ENCODE measurements around the gene TSC22D1.

TSC22D1 gene

DNA sequence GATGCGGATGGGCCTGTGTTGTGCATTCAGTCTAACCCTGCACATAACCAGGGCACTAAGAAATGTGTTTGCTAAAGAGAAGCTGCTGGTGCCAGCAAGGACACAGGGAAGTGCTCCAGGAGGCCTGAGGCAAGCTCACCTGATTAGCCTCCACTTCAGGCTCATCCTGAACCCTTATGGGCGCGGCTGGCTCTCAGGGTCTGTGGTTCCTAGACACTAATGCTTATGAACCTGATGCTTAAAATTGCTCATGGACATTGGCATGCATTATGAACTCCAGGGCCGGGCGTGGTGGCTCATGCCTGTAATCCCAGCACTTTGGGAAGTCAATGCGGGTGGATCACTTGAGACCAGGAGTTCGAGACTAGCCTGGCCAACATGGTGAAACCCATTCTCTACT is 168.2 kb downstream of the TSC22D1 start:
- Histone ChIP-seq H3K9me3 (ENCODE audit: low read length) (no peaks in the 10 kb centered on the region), H2AFZ (ENCODE audit: low read depth, low read length) (no peak overlapping the region), H3K4me1 (ENCODE audit: insufficient read depth, low read length) (peaks cover 25% of the 10 kb centered on the region), H3K36me3 (ENCODE audit: insufficient read depth, low read length) (no peaks in the 10 kb centered on the region), H3K4me3 (ENCODE audit: low read length) (no peak overlapping the region), H3K27me3 (ENCODE audit: insufficient read depth, low read length) (no peaks in the 10 kb centered on the region)

DNA sequence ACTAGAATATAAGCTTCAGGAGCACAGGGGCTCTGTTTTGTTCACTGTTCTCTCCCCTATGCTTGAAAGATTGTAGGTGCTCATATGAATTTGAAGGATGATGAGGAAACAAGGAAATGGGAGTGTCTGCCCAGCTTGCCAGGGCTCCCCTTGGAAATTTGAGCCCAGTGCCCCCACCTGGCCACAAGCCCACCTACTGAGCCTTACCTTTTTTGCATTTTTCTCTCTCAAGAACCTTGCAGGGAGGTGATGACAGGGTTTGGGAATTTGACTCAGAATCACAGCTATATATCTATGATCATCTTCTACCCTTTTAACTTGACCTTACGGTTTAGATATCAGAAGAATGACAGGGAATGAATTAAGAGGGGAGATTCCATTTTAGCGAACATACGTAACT is 168.8 kb downstream of the TSC22D1 start:
- Histone ChIP-seq H3K4me3 (ENCODE audit: low read length) (no peak overlapping the region), H2AFZ (ENCODE audit: low read depth, low read length) (no peak overlapping the region), H3K9me3 (ENCODE audit: low read length) (no peaks in the 10 kb centered on the region), H3K36me3 (ENCODE audit: insufficient read depth, low read length) (no peaks in the 10 kb centered on the region), H3K27me3 (ENCODE audit: insufficient read depth, low read length) (no peaks in the 10 kb centered on the region), H3K4me1 (ENCODE audit: insufficient read depth, low read length) (peaks cover 25% of the 10 kb centered on the region)

DNA sequence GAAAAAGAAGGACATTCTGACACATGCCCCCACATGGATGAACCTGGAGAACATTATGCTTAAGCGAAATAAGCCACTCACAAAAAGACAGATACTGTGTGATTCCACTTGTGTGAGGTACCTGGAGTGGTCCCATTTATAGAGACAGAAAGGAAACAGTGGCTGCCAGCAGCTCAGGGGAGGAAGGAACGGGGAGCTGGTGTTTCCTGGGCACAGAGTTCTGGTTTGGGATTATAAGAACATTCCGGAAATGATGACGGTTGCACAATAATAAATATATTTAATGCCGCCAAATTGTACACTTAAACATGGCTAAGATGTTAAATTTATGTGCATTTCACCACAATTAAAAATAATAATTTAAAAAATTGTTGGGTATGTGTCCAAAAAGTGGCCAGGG is 169.5 kb downstream of the TSC22D1 start:
- H3K9me3 ChIP-seq (ENCODE audit: low read length): no peaks in the 10 kb centered on the region
- peaks cover 25% of the 10 kb centered on the region for H3K4me1 ChIP-seq (ENCODE audit: insufficient read depth, low read length)
- no peaks in the 10 kb centered on the region for H3K36me3 ChIP-seq (ENCODE audit: insufficient read depth, low read length)
- H2AFZ ChIP-seq (ENCODE audit: low read depth, low read length): no peak overlapping the region
- no peak overlapping the region for H3K4me3 ChIP-seq (ENCODE audit: low read length)
- H3K27me3 ChIP-seq (ENCODE audit: insufficient read depth, low read length): no peaks in the 10 kb centered on the region

DNA sequence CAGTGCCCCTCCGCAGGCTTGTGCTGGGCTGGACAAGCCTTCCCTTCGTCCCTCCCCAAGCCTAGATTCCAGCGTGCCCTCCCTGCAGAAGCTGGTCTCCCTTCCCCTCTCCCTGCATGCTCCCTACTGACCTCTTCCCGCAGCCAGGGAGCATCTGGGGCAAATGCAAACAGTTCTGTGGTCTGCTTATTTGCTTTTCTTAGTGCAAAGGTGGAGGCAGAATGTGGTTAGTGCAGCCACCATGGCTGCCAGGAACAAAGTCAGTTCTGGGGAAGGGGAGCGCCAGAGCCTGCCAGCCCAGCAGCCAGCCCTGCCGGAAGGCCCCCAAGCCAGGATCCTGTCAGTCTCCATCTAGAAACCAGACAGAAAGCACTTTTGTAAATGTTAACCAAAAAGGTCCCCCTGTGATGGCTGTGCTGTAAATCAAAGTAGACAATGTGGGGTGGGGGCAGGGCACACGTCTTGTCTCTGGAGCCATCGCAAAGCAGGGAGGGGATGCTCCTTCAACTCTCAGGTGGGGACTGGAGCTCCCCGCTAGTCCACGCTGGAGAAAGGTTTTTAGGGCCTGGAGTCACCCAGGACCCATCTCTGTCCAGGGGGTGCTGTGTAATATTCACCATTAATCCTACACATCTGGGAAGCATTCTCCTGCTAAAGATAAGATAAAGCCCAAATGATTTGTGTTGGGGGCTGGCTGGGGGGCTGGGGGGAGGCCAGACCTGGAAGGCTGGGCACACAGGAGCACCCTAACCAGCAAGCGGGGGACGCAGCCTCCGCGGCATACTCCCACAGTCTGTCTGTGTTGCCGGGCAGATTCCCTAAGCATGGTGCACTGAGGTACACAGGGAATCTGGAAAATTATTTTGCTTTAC is 171.6 kb downstream of the TSC22D1 start:
- no peak overlapping the region for H3K4me3 ChIP-seq (ENCODE audit: low read length)
- H3K4me1 ChIP-seq (ENCODE audit: insufficient read depth, low read length): peaks cover 25% of the 10 kb centered on the region
- no peaks in the 10 kb centered on the region for H3K36me3 ChIP-seq (ENCODE audit: insufficient read depth, low read length)
- peak overlapping the region; percentile 59 for H2AFZ ChIP-seq (ENCODE audit: low read depth, low read length)
- no peaks in the 10 kb centered on the region for H3K9me3 ChIP-seq (ENCODE audit: low read length)
- H3K27me3 ChIP-seq (ENCODE audit: insufficient read depth, low read length): no peaks in the 10 kb centered on the region

DNA sequence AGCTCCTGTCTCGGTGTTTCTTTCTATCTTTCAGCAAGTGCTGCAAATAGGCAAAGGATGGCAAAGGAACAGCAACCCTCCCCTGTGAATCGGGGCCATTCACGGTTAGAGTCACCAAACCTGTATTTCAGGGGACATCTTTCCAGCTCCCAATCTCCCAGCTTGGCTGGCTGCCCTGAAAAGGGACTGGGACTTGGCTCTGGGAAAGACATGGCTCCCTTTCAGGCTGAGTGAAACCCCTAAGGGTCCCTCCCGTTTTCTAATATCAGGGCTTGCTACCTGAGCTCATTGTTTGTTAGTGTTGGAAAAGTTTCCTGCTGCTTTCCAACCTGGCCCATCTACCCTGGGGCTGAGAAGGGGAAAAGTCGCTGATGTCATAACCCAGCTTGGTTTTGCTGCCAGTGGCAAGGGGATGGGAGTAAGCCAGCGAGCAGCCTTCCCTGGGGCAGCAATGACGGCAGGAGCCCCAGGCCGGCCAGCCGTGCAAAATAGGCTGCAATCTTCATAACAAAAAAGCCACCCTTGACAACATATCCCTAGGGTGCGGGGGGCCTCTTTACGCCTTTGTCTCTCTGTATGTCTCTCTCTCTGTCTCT is 172.6 kb downstream of the TSC22D1 start:
- Histone ChIP-seq H3K4me1 (ENCODE audit: insufficient read depth, low read length) (peaks cover 25% of the 10 kb centered on the region), H3K27me3 (ENCODE audit: insufficient read depth, low read length) (no peaks in the 10 kb centered on the region), H3K9me3 (ENCODE audit: low read length) (no peaks in the 10 kb centered on the region), H3K4me3 (ENCODE audit: low read length) (no peak overlapping the region), H3K36me3 (ENCODE audit: insufficient read depth, low read length) (no peaks in the 10 kb centered on the region), H2AFZ (ENCODE audit: low read depth, low read length) (no peak overlapping the region)

DNA sequence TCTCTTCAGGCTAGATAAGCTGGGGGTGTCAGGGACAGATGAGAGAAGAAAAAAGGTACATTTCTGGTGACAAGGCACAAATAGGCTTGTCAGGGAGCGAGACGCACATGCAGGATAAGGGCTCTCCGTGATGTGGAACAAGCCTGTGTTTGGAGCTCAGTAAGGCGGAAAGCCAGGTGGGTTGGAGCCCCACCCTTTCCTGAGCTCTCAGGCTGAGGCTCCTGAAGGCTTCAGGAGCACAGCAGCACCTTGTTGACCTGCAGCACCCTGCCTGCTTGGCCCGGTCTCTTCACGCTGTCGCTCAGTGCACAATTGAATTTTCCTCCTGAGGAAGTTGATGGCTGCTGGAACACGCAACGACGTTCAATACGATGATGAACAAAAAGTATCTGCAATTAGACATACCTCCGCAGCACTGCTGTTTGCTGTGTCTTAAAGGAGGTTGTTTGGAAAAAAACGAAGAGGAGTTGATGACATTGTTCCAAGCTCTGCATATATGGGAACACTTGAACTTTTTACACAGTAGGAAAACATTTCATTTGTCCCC is 173.2 kb downstream of the TSC22D1 start:
- Histone ChIP-seq H3K27me3 (ENCODE audit: insufficient read depth, low read length) (no peaks in the 10 kb centered on the region), H3K9me3 (ENCODE audit: low read length) (no peaks in the 10 kb centered on the region), H3K36me3 (ENCODE audit: insufficient read depth, low read length) (no peaks in the 10 kb centered on the region), H2AFZ (ENCODE audit: low read depth, low read length) (no peak overlapping the region), H3K4me1 (ENCODE audit: insufficient read depth, low read length) (peaks cover 25% of the 10 kb centered on the region), H3K4me3 (ENCODE audit: low read length) (no peak overlapping the region)

DNA sequence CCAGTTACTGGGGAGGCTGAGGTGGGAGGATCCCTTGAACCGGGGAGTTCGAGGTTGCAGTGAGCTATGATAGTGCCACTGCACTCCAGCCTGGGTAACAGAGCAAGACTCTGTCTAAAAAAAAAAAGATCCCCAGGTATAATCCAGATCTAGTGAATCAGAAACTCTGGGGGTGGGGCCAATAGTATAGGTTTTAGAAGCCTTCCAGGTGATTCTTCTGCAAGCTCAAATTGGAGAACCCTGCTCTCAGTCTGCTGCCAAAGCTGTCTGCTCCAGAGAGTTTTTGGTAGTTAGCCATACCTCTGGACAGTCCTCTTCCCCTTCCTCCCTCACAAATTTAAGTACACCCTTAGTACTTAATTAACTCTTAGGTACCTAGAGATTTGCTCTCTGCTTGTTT is 174.6 kb downstream of the TSC22D1 start:
- no peaks in the 10 kb centered on the region for H3K36me3 ChIP-seq (ENCODE audit: insufficient read depth, low read length)

DNA sequence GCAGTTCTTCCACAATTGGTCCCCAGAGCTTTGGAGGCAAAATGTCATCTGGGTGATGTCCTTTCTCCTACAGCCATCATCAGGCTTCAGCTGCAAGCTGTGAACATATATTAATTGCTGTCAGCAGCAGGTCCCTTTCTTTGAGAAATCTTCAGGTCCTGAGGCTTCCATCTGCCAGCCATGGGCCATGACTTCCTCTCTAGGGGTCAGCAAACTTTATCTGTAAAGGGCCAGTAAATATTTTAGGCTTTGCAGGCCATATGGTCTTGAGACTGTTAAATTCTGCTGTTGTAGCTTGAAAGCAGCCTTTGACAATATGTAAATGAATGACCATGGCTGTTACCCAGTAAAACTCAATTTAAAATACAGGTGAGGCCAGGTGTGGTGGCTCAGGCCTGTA is 175.4 kb downstream of the TSC22D1 start:
- H3K27me3 ChIP-seq (ENCODE audit: insufficient read depth, low read length): no peaks in the 10 kb centered on the region
- no peaks in the 10 kb centered on the region for H3K9me3 ChIP-seq (ENCODE audit: low read length)
- no peak overlapping the region for H2AFZ ChIP-seq (ENCODE audit: low read depth, low read length)
- H3K36me3 ChIP-seq (ENCODE audit: insufficient read depth, low read length): no peaks in the 10 kb centered on the region
- H3K4me1 ChIP-seq (ENCODE audit: insufficient read depth, low read length): peaks cover 45% of the 10 kb centered on the region
- no peak overlapping the region for H3K4me3 ChIP-seq (ENCODE audit: low read length)

More for the DNA sequence above, 174.6 kb downstream of the TSC22D1 start:
- Histone ChIP-seq H3K27me3 (ENCODE audit: insufficient read depth, low read length) (no peaks in the 10 kb centered on the region), H3K9me3 (ENCODE audit: low read length) (no peaks in the 10 kb centered on the region), H3K4me1 (ENCODE audit: insufficient read depth, low read length) (peaks cover 37% of the 10 kb centered on the region), H2AFZ (ENCODE audit: low read depth, low read length) (no peak overlapping the region), H3K4me3 (ENCODE audit: low read length) (no peak overlapping the region)

DNA sequence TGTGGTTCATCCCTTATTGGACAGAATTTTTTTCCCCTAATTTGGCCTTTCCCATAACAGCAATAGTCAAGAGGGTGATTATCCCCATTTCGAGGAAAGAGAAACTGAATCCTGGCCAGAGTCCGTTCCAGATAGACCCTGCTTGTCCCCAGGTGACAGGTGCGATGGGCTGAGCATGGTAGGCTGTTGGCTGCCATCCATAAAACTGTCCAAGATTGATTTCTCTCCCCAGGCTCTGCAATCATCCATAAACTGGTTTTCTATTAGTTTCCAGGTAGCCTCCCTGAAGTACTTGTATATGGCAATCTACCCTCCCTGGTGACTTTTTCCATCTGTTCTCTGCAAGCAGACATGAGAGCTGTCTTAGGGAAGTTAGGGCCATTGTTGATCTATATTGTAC is 177.1 kb downstream of the TSC22D1 start:
- Histone ChIP-seq H2AFZ (ENCODE audit: low read depth, low read length) (no peak overlapping the region), H3K4me1 (ENCODE audit: insufficient read depth, low read length) (peaks cover 31% of the 10 kb centered on the region), H3K4me3 (ENCODE audit: low read length) (no peak overlapping the region), H3K27me3 (ENCODE audit: insufficient read depth, low read length) (no peaks in the 10 kb centered on the region), H3K36me3 (ENCODE audit: insufficient read depth, low read length) (no peaks in the 10 kb centered on the region), H3K9me3 (ENCODE audit: low read length) (no peaks in the 10 kb centered on the region)

DNA sequence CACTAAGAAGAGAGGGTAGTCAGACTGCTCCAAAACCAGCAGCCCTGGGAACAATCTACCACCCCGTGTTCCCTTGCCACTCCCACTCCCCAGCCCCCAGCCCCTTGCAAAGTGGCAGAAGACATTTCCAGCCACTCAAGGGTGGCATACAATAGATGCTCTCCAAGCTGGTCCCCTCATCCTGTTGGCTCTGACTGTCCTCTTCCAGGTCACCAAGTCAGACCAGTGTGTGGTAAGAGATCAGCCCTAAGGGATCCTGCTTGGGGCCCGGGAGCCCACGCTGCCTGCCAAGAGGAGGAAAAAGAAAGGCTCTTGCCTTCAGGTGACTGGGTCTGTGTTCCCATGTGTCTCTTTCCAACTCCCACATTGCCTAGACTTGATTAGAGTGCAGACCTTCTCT is 177.5 kb downstream of the TSC22D1 start:
- no peak overlapping the region for H2AFZ ChIP-seq (ENCODE audit: low read depth, low read length)
- peaks cover 26% of the 10 kb centered on the region for H3K4me1 ChIP-seq (ENCODE audit: insufficient read depth, low read length)
- H3K36me3 ChIP-seq (ENCODE audit: insufficient read depth, low read length): no peaks in the 10 kb centered on the region
- no peaks in the 10 kb centered on the region for H3K9me3 ChIP-seq (ENCODE audit: low read length)
- no peak overlapping the region for H3K4me3 ChIP-seq (ENCODE audit: low read length)
- H3K27me3 ChIP-seq (ENCODE audit: insufficient read depth, low read length): no peaks in the 10 kb centered on the region

DNA sequence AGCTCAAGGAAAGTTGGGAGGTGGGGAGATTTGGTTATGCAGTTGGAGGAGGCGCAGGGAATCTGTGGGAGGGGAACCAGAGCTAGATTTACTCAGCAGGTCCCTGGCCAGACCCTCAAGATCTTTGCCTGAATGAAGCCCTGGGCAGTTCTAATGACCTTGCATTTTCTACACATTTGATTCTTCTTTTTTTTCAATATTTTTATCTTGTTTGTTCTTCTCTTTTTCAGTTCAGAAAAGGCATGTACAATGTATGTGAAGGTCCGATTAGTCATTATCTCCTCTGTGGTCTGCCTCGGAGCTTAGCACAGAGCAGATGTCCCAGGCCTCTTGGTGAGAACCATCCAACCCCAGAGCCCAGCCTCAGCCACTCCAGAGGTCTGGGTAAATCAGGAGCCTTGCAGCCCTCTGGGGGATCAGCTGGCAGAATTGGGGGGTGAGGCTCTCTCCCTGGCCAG is 178.3 kb downstream of the TSC22D1 start:
- Histone ChIP-seq H3K9me3 (ENCODE audit: low read length) (no peaks in the 10 kb centered on the region), H3K36me3 (ENCODE audit: insufficient read depth, low read length) (no peaks in the 10 kb centered on the region), H3K4me1 (ENCODE audit: insufficient read depth, low read length) (peaks cover 21% of the 10 kb centered on the region), H3K4me3 (ENCODE audit: low read length) (no peak overlapping the region), H3K27me3 (ENCODE audit: insufficient read depth, low read length) (no peaks in the 10 kb centered on the region), H2AFZ (ENCODE audit: low read depth, low read length) (no peak overlapping the region)

DNA sequence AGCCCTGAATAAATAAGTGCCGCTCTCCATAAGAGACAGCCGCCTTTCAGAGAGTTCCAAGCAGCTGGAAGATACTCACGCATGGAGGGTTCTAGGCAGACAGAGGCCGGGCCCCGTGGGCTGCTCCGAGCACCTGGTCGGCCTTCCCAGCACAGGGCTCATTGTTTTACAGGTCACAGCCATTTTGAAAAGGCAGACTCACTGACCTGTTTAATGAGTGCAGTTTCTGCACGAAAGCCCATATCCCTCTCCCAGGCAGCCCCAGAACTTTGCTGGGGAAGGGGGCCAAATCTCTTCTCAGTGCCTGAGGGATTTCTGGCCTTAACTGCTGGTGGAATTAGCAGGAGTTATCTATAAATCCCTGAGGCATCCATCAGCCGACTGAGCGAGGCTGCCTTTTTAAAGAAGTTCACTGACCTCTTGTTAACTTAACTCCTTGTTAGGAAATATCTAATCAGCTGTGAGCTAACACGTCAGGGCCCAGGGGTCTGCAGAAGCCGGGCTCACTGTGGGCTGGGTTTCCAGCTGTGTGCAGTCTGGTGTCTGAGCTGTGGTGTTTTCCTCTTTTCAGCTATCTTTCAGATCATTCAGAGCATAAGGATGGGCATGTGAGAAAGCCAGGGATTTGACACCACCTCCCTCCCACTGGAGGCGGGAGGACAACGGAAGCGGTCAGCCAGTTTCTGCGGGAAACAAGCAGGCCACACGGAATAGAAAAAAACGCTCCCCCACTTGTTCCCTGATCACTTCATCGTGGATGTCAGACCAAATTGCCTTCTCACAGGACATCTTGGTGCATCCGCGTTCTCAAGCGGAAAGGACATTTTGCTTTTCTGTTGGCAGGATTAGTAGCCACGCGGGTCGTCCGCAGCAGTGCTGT is 179.2 kb downstream of the TSC22D1 start:
- Histone ChIP-seq H3K4me3 (ENCODE audit: low read length) (peak overlapping the region; percentile 16), H3K9me3 (ENCODE audit: low read length) (no peaks in the 10 kb centered on the region), H2AFZ (ENCODE audit: low read depth, low read length) (peak overlapping the region; percentile 8), H3K36me3 (ENCODE audit: insufficient read depth, low read length) (no peaks in the 10 kb centered on the region), H3K4me1 (ENCODE audit: insufficient read depth, low read length) (peaks cover 21% of the 10 kb centered on the region), H3K27me3 (ENCODE audit: insufficient read depth, low read length) (no peaks in the 10 kb centered on the region)
